Measurements from ENCODE around the gene JPH2.
"Not testable (repeated sequence)": the region's sequence is repeated elsewhere in the genome, so short reads cannot be mapped to it uniquely, and the experiment has no call there.

Gene JPH2

DNA sequence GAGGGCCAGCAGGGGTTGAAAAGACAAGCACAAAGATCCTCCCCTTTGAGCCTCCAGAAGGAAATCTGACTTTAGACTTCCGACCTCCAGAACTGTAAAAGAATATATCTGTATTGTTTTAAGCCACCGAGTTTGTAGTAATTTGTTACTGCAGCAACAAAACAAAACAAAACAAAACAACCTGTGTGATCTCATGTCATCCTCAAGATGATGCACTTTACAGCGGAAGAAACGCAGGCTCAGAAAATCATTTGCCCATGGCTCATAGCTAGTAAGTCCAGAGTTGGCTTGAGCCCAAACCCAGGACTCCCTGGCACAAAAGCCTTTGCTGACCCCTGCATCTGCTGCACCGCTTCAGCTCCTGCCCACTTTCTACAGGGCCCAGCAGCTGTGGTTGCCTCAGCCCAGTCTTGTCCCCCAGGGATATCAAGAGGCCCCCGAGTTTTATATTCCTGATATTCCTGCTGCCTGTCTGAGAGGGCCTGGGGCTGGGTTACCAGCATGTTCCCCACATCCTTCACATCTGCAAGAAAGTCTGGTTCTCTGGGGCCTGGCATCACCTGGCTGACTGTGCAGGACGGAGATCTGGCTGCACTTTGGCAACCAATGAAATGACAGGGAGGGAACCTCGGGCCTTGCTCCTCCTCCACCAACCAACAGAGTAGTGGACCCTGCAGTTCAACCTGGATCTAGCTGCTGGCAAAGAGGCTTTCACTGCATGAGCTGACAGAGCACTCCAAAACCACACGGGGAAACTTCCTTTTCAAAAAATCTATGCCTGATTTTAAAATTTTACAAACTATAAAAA, 56.9 kb downstream of the JPH2 start:
- in situ Hi-C loops (cut with HindIII; ENCODE audit: low sequenced_read_pairs) = no loop called here

- in situ Hi-C loops (cut with HindIII; ENCODE audit: low sequenced_read_pairs) = not testable (repeated sequence)
These were observed 57.7 kb downstream of the JPH2 start for GRCh38 chr20:44129300-44129699.

DNA sequence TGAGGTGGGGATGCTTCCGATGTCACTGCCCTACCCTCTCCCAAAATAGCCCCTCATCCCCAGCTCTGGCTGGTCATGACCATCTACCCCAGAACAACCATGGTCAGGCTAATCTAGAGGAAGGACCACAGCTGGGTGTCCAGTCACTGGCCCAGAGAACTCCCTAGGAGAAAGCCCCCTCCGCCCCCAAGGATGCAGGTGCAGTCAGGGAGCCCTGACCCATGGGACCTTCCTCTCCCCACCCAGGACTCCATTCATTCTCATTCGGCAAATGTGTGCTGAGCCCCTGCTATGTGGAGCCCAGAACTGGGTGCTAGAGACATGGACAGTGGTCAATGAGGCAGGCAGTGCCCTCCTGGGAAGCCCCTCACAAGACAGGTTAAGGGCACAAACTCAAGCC, 60.5 kb downstream of the JPH2 start:
- in situ Hi-C loops (cut with HindIII; ENCODE audit: low sequenced_read_pairs) = no loop called here

DNA sequence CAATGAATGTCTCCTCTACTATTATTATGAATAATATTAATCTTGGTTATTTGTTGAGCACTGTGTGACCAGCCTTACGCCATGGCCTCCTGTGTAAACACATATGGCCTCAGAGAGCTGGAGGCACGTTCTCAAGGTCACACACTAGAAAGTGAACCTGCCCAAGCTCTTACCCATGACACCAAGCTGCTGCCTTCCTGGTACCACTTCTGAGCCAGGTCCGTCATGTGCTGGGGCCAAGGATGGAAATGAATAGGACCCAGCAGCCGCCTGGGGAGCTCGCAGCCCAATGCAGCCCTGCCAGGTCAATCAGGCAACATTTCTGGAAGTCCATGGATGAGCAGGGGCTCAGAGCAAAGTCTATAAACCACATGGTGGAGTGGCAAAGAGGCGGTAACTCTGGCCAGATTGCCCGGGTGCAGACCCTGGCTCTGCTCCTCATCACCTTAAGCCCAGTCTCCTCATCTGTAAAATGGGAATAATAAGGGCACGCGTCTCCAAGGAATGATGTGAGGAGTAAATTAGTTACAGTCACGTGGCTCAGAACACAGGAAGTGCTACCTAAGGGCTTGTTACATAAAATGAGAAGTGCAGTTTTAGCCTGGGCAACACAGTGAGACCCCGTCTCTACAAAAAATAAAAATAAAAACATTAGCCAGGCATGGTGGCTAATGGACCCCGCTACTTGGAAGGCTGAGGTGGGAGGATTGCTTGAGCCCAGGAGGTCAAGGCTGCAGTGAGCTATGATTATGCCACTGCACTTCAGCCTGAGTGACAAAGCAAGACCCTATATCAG, 61.5 kb downstream of the JPH2 start:
- in situ Hi-C loops (cut with HindIII; ENCODE audit: low sequenced_read_pairs) = no loop called here

GRCh38 chr20:44123874-44124535, 63.0 kb downstream of the JPH2 start:
- in situ Hi-C loops (cut with HindIII; ENCODE audit: low sequenced_read_pairs) = loop anchor here (5.0 kb wide), 1 partner anchor 73 kb away; no protein-coding TSS in a partner anchor

GRCh38 chr20:44123251-44123650, 63.7 kb downstream of the JPH2 start:
- in situ Hi-C loops (cut with HindIII; ENCODE audit: low sequenced_read_pairs) = loop anchor here (5.0 kb wide), 1 partner anchor 74 kb away; no protein-coding TSS in a partner anchor

GRCh38 chr20:44120676-44121425, 66.1 kb downstream of the JPH2 start:
- in situ Hi-C loops (cut with HindIII; ENCODE audit: low sequenced_read_pairs) = loop anchor here (5.0 kb wide), 1 partner anchor 76 kb away; no protein-coding TSS in a partner anchor

- in situ Hi-C loops (cut with HindIII; ENCODE audit: low sequenced_read_pairs) = no loop called here
These were observed 68.6 kb downstream of the JPH2 start for GRCh38 chr20:44118185-44119033.

DNA sequence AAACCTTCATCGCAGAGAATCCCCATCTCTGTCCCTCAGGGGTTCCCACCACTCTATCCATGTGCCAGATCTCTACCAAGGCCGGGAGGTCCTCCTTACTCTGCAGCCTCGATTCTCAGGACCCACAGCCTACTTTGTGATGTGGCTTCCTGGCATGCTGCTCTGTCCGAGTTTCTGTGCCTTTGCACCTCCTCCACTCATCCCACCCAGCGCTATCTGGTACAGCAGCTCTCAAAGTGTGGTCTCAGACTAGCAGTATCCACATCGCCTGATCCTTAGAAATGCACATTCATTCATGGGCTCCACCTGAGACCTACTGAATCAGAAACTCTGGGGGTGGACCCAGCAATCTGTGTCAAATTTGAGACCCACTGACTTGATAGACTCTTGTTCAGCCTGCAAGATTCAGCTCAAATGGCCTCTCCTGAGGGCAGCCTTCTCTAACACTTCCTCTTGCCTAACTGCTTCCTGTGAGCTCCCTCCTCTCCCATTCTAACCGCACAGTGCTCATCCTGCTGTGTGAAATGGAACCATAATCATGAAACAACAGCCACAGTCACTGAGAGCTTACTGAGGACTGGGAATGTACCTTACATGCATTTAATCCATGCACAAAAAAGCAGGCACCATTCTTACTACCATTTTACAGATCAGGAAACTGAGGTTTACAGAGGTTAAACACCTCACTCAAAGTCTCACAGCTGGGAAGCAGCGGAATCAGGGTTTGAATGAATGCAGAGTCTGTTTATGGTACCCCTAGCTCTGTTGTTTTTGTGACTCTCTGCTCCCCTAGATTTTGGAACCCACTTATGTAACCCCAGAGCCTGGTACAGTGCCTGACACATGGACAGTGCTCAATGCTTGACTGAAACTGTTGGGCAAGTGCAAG, 69.4 kb downstream of the JPH2 start:
- in situ Hi-C loops (cut with HindIII; ENCODE audit: low sequenced_read_pairs) = no loop called here

- in situ Hi-C loops (cut with HindIII; ENCODE audit: low sequenced_read_pairs) = no loop called here
These were observed 71.0 kb downstream of the JPH2 start for GRCh38 chr20:44115762-44116644.

- in situ Hi-C loops (cut with HindIII; ENCODE audit: low sequenced_read_pairs) = no loop called here
These were observed 71.8 kb downstream of the JPH2 start for GRCh38 chr20:44115181-44115580.

DNA sequence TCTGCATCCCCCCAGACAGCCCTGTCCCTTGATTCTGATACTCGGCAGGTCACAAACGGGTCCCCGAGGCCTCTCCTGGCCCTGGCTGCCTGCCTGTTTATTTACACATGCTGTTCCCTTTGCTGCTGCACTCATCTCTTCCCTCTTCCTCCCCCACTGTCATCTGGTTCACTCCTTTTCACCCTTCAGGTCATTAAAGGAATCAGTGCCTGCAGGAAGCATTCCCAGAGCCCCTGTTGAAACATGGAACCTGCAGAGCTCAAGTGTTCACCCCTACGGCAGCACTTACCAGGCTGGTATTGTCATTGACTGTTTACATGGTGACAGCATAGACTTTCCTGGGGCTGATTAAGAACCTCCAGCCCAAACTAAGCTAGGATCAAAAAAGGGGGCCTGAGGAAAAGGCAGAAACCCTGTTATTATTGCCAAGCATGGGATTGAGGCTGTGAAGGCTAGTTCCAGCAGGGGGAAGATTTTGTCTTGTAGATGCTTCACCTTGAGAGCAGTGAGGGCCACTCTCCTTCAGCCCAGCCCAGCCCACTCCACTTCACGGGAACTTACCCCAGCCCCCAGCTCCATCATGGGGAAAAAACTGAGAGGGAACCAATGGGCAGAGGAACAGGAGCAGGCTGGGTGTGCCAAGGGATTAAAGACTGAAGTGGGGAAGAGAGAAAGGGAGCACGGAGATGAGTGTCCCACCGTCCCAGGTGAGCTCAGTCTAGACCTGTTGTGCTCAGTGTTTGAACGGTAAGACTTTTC, 73.2 kb downstream of the JPH2 start:
- in situ Hi-C loops (cut with HindIII; ENCODE audit: low sequenced_read_pairs) = no loop called here

- in situ Hi-C loops (cut with HindIII; ENCODE audit: low sequenced_read_pairs) = no loop called here
These were observed 73.9 kb downstream of the JPH2 start for GRCh38 chr20:44112889-44113617.

- in situ Hi-C loops (cut with HindIII; ENCODE audit: low sequenced_read_pairs) = no loop called here
These were observed 74.5 kb downstream of the JPH2 start for GRCh38 chr20:44112456-44112855.

DNA sequence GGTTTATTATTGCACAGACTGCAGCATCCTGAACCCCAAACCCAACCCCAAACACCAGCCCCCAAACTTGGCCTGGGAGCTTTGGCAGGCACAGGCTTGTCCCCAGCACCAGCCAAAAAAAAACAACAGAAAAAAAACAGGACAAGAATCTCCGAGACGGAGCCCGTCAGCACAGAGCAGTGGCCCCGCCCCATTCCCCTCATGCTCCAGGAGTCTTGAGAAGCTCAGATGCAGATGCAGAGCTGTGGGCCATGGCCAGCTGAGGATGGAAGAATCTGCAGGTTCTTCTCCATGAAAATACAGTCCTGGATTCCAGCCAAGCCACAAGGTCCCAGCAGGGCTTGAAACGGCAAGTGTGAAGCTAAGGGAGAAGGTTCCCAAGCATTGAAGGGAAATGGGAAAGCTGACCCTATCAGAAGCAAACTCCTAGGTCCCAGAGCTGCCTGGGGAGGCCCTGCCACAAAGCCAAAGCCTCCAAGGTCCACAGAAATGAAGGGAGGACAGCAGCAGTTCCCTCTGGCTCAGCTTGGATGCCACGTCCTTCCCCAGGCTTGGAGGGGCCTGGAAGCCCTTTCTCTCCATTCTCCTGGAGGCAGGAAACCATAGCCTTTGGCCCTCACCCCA, 75.2 kb downstream of the JPH2 start:
- in situ Hi-C loops (cut with HindIII; ENCODE audit: low sequenced_read_pairs) = no loop called here

Data from endothelial cell of hepatic sinusoid (primary cell).